CMK (cell line): ENCODE results near the gene GOLGA7B.
"Not testable (repeated sequence)": the region's sequence is repeated elsewhere in the genome, so short reads cannot be mapped to it uniquely, and the experiment has no call there.

ENCODE experiments used
- DNase-seq: peaks from one replicate; pipeline ENCODE4 v3.0.0-alpha.2; 2010; ENCODE audit warnings: low read depth

GOLGA7B gene

DNA sequence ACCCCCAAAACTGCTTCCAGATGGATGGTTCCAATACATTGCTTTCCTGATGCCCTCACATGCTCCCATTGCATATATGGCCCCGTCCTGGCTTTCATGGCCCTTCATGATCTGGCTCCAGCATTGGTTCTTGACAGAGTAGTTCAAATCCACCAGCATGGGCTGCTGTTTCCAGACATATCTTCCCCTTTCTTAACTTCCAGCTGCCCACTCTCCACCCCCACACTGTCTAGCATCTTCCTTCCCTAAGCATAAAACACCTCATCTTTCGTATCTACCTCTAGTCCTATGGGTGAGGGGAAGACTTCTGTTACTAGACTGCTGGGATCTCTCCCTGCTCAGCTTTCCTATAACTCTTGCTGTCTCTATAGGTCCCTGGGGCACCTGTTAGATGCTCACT, 13.2 kb upstream of the GOLGA7B start:
- no peak for DNase-seq

DNA sequence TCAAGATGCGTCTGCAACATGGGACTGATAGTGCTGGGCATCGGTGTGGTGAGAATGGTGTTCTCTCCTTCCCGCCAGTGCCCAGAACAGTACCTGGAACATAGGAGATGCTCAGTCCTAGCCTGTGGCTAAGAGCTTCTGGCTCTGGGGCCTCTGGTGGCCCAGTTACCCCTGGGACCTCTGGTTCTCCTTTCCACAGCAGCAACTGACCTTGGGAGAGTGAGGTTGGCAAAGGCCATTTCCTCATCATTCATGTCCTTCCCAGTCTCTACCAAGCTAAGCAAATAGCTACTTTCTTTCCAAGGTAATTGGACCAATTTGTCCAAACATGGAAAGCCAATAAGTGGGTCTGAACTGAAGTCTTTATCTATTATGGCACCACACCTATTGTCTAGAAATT, 11.6 kb upstream of the GOLGA7B start:
- DNase-seq = no peak

DNA sequence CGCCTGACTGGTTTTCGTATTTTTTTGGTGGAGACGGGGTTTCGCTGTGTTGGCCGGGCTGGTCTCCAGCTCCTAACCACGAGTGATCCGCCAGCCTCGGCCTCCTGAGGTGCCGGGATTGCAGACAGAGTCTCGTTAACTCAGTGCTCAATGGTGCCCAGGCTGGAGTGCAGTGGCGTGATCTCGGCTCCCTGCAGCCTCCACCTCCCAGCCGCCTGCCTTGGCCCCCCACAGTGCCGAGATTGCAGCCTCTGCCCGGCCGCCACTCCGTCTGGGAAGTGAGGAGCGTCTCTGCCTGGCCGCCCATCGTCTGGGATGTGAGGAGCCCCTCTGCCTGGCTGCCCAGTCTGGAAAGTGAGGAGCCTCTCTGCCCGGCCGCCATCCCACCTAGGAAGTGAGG, 8.5 kb upstream of the GOLGA7B start:
- DNase-seq = not testable (repeated sequence)

DNA sequence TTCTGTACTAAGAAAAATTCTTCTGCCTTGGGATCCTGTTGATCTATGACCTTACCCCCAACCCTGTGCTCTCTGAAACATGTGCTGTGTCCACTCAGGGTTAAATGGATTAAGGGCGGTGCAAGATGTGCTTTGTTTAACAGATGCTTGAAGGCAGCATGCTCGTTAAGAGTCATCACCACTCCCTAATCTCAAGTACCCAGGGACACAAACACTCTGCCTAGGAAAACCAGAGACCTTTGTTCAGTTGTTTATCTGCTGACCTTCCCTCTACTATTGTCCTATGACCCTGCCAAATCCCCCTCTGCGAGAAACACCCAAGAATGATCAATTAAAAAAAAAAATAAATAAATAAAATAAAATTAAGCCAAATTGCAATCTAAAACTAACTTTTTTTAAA, 7.5 kb upstream of the GOLGA7B start:
- not testable (repeated sequence) for DNase-seq

DNA sequence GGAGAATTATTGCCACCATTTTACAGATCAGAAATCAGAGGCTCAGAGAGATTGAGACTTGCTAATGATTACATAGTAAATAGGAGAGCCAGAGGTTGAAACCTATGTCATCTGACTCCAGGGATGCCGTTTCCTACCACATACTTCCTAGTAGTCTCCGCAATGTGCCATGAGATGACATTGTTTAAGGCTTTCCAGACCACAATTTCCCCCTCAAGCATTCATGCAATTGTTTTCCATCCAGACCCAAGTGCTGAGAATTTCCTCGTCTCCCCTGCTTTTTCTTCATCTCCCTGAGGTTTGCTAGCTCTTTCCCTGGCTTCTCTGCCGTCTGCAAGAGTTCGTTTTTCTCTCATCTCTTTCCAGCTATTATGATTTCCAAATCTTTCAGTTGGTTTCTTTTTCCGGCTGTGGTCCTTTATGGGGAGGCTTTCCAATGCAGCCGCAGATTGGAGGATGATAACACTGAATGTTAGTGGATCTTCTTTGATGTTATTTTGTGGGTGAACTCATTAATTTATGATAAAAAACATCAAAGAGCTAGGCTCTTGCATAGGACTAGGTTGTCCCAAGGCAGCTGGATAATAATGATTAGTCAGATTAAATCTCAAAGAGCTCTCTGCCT, 6.9 kb upstream of the GOLGA7B start:
- no peak for DNase-seq

DNA sequence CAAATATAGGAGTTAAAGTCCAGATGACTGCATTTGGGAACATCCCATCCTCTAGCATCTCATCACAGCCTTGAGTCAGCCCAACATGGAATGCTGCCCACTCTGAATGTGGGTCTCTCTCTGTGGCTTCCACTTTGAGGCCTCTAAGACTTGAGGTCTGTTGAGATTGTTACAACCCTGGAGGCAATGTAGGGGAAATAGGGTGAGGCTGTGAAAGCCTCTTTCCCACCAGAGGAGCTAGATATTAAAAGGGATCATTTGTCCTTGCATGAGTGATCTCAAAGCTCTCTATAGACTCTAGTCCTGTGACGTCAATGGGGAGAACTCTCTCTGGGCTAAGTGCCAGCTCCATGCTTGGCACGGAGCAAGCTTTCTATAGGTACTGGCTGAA, 6.4 kb upstream of the GOLGA7B start:
- no peak for DNase-seq

DNA sequence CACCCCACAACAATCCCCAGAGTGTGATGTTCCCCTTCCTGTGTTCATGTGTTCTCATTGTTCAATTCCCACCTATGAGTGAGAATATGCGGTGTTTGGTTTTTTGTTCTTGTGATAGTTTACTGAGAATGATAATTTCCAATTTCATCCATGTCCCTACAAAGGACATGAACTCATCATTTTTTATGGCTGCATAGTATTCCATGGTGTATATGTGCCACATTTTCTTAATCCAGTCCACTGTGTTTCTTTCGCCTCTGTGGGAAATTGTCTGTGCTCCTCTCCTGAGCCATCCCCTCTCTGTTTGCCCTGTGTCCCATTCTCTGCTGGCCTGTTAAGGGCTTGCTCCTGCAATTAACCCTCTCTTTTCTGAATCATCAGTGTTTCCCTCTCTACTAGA, 5.7 kb upstream of the GOLGA7B start:
- not testable (repeated sequence) for DNase-seq

DNA sequence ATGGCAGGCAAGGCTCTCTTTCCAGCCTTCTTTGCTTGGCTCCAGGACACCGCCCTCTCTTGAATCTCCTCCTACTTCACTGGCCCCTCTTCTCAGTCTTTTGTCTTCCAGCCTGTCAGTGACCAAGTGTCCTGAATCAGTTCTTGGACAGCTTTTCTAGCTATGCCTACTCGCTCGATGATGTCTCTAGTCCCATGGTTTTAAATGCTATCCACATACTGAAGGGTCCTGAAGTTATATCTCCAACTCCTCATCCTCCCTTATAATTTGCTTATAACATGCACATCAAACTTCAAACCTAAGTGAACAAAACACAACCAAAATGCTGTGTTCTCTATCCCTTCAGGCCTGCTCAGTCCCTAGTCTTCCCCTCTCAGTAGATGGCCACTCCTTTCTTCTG, 5.0 kb upstream of the GOLGA7B start:
- DNase-seq = no peak

DNA sequence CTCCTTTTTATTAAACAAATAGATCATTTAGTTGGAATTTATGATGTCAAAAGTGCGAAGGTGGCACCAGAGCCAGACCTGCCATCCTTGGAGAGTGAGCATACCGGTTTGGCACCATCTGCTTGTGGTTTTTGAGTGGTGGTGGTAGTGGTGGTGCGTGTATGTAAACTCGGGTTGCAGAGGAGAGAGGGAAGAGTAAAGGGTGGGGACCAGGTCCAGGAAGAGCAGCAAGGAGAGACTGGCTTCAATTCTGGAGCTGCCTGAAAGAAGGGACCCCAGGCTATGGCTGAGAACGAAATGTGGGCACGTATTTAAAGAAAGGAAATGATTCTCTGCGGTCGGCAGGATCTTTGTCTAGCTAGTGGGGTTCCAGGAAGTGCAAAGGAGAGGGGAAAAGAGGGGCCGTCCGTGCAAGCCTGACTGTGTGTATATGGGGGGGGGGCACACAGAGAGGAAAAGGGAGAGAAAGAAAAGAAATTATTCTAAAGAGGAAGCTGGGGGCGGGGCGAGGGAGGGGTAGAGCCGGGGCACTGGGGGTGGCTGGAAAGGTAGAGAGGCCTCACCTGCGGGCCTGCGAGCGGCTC, 448 bp upstream of the GOLGA7B start:
- DNase-seq = no peak

DNA sequence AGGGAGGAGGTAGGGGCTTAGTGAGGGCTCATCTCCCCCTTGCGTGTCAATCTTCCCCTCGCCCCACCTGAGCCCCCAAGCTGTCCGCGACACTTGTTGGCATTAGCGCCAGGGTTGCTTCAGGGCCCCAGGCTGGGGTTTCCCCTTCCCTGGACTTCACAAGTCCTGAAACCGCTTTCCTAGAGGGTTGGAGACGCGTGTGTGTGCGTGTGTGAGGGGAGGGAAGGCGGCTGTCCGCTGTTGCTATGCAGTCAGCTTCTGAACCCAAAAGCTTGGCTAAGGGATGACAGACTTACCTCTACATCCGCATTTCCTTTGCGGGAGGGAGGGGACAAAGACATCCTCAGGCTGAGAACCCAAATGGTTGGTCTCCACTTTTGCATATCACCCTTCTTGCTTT, 803 bp downstream of the GOLGA7B start:
- DNase-seq = no peak

DNA sequence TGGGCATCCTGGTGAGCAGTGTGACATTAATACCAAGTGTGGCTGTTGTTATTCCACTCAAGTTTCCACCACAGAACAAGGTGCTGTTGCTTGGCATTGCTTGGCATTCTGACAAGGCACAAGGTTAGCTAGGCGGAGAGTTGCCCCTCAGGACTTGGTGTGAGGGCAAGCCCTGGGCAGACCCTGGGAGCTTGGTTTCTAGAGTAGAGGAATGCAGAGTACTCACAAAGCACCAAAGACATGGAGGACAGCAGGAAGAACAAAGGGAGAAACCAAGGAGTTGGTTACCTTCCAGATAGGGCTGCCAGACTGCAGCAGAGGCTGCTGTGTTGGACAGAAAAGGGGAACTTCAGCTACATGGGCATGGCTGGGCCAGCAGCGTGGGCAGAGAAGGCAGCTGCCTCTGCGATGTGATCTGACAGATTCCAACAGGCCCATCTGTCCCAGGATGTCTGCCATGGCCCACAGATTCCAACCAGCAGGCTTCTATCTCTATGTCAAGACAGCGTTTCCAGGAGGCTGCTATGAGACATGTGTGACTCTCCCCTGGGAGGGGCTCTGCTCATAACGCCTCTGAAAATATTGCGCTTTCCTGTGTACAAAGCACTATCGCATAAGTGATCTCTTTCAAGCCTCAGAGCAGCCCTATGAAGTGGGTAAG, 1.8 kb downstream of the GOLGA7B start:
- DNase-seq = no peak

DNA sequence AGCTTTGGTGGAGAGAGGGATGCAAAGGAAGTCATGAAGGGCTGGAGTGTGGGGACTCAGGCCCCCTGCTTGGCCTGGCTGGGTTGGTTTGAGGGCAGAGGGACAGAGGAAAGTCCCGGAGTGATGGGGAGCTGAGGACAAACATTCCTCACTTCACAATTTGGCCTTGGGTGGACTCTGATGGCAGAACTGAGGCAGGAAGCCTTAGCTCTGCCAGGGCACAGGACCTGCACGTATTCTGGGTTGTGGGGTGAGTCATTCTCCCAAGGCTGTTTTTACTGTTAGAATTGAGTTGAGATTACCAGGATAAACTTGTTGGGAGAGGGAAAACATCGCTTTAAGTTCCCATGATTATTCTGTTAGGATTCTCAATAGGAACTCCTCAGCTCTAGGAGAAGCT, 2.6 kb downstream of the GOLGA7B start:
- DNase-seq = no peak

DNA sequence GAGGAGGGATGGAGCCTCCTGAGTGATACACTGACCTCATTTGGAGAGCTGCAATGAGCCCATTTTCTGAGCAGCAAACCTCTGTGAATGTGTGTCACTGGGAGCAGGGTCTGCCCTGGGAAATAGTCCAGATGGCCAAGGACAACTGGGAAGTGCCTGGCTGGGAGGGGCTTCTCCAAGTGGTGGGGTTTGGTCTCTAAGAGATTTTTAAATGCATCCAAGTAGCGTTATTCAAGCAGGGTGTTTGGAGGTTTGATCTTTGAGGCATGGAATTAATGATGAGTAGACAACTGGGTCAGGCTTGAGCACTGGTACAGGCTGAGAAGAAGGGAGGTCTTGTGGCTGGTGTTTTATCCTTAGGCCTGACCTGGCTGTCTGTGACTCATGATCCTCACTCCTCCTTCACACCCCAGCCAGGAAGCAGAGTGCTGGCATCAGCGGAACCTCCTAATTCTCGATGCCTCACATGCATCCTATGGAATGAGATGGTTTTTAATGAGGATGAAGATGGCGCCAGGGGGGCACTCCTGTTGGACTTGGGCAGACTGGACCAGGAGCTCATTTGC, 3.3 kb downstream of the GOLGA7B start:
- no peak for DNase-seq

DNA sequence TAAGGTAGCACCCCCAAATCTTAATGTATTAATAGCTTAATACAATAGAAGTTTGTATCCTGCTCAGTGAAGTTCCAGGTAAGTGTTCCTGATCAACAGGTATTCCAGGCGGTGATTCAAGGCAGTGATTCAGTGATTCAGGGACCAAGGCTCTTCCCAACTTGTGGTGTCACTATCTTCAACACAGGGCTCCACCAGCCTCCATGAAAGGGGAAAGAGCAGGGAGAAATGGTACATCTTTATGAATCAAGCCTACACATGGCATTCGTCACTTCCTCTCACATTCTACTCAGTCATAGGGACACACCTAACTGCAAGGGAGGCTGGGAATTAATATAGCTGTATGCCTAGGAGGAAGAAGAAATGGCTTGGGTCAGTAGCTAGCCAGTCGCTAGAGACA, 5.1 kb downstream of the GOLGA7B start:
- DNase-seq = no peak

DNA sequence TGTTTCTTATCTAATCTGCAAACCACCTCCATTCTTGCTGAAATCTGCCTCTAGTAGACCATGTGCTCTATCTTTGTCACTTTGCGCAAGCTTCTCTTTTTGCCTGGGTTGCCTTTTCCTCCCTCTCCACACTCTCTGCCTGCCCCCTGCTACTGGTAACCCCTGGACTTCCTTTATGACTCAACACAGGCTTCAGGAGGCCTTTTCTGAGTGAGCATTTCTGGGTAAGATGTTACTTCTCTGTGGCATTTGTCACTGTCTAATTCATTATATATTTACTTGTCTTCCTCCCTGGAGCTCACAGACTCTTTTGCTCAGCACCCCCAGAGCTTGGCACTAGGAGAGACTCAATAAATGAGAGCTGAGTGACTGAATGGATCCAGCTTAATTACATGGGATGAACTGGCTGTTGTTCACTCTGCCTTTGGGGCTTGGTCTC, 8.4 kb downstream of the GOLGA7B start:
- no peak for DNase-seq

DNA sequence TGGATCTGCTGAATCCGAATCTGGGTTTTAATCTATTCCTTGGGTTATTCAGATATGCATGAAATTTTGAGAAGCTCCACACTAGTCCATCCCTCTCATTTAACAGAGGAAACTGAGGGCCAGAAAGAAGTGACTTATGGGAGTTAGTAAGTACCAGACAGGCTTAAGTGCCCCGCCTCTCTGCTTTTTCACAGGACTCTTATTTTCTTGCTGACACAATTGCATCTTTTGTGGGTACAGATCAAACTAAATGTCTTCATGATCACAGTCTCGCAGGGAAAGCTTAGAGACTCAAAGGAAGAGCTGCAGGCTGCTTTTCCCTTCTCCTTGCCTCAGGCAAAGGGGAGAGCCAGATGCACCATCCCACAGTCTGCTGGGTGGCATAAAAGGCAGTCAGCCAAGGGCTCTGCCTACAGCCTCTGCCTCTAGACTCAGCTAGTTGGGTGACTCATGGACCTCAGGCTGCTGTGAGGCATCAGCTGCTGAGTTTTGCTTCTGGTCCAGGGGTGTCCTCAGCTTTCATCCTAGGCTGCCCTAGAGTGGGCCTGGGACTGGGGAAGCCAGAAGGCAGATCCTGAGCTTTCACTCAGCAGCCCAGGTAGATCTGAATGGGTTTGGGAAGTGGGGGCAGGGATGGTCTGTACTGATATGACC, 11.6 kb downstream of the GOLGA7B start:
- DNase-seq = no peak

DNA sequence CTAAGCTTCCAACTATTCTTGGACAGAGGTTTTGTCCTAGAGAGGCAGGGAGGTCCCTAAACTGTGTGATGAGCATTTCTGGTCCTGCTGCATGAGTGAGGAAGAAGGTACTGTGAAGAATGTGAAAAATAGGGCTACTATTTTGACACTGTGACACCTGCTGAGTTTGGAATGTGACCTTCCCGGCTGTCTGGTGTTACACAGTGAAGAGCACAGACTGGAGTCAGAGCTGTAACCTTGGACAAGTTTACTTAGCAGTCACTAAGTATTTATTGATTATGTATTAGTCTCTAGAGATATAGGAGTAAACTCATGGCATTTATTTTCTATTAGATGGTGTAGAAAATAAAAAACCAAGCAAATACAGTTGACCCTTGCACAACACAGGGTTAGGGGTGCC, 12.3 kb downstream of the GOLGA7B start:
- no peak for DNase-seq

DNA sequence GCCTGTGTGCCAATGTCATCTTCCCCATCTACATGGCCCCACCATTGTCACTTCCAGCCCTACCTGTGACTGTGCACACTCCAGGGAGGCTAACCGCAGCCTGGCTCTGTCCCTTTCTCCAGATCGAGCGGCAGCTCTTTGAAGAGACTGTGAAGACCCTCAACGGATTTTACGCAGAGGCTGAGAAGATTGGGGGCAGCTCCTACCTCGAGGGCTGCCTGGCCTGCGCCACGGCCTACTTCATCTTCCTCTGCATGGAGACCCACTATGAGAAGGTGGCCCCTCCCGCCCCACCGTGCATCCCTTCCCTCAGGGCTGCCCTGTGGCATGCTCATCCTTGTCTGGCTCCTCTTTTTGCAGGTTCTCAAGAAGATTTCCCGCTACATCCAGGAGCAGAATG, 14.2 kb downstream of the GOLGA7B start:
- DNase-seq = no peak

DNA sequence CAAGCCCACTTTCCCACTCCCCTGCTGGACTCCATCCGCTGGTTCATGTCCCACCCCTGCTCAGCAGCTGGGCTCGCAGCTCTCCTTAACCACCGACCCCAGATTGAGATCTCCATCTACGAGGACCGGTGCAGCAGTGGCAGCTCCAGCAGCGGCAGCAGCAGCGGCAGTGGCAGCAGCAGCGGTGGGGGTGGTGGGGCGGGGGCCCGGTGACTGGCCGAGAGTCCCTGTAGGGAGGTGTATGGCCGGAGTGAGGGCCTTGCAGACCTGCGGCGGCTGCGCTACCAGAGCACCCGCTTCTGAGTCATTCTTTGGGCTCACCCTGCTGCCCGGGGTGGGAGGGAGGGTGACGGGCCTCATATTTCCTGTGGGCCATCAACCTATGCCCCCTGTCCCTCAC, 15.8 kb downstream of the GOLGA7B start:
- no peak for DNase-seq

DNA sequence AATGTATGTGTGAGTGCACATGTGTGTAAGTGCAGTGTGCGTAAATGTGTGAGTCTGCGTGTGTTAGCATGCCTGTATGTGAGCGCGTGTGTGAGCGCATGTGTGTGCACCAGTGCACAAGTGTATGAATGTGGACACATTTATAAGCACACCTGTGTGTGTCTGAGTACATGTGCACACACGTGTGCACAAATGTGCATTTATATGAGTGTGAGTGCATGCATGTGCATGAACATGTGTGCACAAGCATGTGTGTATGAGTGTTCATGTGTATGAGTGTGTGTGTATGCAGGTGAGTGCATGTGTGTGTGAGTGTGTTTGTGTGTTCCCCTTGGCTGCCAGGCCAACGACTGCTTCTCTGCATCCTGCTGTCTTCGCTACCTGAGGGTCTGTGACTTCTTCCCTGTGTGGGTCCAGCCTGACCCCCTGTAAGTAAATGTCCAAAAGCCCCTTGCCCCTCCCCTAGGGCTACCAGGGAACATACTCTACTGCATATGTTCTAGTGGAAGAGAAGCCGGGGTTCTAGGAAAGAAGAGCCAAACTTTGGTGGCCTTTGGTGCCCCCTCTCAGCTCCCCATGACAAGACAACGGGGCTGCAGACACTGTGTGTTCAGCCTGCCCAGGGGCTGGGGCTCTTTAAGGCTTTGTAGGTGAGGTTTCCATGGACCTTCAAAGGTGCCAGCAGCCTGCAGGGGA, 17.0 kb downstream of the GOLGA7B start:
- DNase-seq = no peak

DNA sequence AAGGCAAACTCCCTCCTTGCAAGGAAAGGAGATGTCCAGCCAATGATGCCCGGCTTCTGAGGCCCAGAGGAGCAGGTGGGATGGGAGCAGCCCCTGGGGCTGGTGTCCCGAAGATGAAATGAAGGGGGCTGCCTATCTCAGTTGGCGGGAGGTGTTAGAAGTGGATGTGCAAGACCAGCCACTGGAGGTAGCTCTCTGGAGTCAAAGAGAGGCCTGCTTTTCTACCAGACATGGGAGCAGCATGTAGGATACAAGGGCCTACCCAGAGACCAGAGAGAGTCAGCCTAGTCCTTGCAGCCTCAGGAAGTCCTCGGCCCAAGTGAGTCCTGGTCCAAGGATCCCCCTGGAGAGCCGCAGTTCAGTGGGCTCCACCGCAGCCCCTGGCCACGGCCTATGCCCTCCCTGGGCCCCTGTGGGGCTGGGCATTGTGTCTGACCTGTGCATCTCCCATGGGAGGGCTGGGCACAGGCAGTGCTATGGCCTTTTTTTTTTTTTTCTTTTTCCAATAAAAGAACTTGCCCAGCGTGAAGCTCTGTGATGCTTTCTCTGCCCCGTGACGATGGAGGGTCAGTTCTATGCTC, 17.7 kb downstream of the GOLGA7B start:
- no peak for DNase-seq

DNA sequence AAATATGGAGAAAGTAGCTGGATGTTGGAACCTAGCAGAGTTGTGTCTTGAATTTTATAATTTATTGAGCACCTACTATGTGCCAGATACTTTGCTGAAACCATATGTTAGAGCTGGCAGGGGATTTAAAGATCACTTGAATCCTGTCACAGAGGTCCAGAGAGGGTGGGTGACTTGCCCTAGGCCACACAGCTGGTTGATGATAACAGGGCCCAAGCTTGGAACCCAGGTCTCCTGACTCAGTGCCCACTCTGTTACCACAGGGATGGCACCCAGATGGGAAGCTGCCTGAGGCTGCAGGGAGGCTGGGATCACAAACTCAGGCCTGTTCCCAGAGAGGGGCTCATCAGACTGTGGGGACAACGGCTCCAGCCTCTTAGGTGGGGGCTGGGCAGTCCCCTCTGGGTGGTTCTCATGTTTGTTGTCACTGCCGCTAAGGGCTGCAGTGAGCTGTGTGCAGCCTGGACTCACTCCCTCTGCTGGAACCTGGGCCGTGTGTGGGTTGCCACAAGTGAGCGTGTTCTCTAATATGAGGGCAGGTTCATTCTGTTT, 18.6 kb downstream of the GOLGA7B start:
- DNase-seq = no peak
